HUES64 (cell line): Measurements from ENCODE around the gene ELN.

ENCODE experiments used
- H3K27ac ChIP-seq: 2 replicates; pipeline ENCODE4 v1.7.0; 2013; ENCODE audit warnings: low read depth, low read length, inconsistent platforms
- H3K27me3 ChIP-seq: 2 replicates; pipeline ENCODE4 v1.6.1; 2013; ENCODE audit warnings: mild to moderate bottlenecking, low read length; ENCODE audit not compliant: insufficient read depth
- H3K36me3 ChIP-seq: 2 replicates; pipeline ENCODE4 v1.6.1; 2013; ENCODE audit warnings: mild to moderate bottlenecking, low read length; ENCODE audit not compliant: insufficient read depth
- H3K4me1 ChIP-seq: 2 replicates; pipeline ENCODE4 v1.6.1; 2013; ENCODE audit warnings: mild to moderate bottlenecking, low read length, moderate library complexity; ENCODE audit not compliant: insufficient read depth
- H3K4me3 ChIP-seq: 2 replicates; pipeline ENCODE4 v1.5.1; 2013; ENCODE audit warnings: mild to moderate bottlenecking, low read length, moderate library complexity
- H3K9ac ChIP-seq: 2 replicates; pipeline ENCODE4 v1.6.1; 2013; ENCODE audit warnings: mild to moderate bottlenecking, low read depth, low read length
- H3K9me3 ChIP-seq: 2 replicates; pipeline ENCODE4 v1.6.1; 2013; ENCODE audit warnings: low read depth, low read length; ENCODE audit not compliant: insufficient read depth
- WGBS: fragments of 150-250, 120-280 bp; methylation state at CpG from one replicate; pipeline ENCODE4 v1.1.7; 2013; ENCODE audit warnings: missing lambda C conversion rate; 5-methylcytosine and 5-hydroxymethylcytosine counted together

ELN gene

GRCh38 chr7:74014931-74015330 is 13.0 kb upstream of the ELN start:
- Histone ChIP-seq H3K27me3 (no peaks in the 10 kb centered on the region), H3K27ac (no peak overlapping the region), H3K4me1 (no peaks in the 10 kb centered on the region), H3K4me3 (no peak overlapping the region), H3K9ac (no peak overlapping the region), H3K36me3 (no peaks in the 10 kb centered on the region), H3K9me3 (no peaks in the 10 kb centered on the region)
- WGBS: 96% methylated on average over 6 of the region's 6 CpGs

- H3K27me3 ChIP-seq: no peaks in the 10 kb centered on the region
Observed at GRCh38 chr7:74015670-74016069, 12.3 kb upstream of the ELN start.

GRCh38 chr7:74017125-74017524 is 10.8 kb upstream of the ELN start:
- no peaks in the 10 kb centered on the region for H3K36me3 ChIP-seq
- 0 out of 2 replicates have a peak, but pooled peaks cover 5% of the 10 kb centered on the region for H3K4me1 ChIP-seq
- H3K9ac ChIP-seq: no peak overlapping the region
- H3K27me3 ChIP-seq: no peaks in the 10 kb centered on the region
- 78% methylated on average over 6 of the region's 6 CpGs for WGBS
- H3K4me3 ChIP-seq: no peak overlapping the region
- no peak overlapping the region for H3K27ac ChIP-seq
- H3K9me3 ChIP-seq: no peaks in the 10 kb centered on the region

More at GRCh38 chr7:74015670-74016069, 12.3 kb upstream of the ELN start:
- 92% methylated on average over 4 of the region's 4 CpGs for WGBS
- Histone ChIP-seq H3K9me3 (no peaks in the 10 kb centered on the region), H3K4me3 (no peak overlapping the region), H3K27ac (no peak overlapping the region), H3K9ac (no peak overlapping the region), H3K4me1 (no peaks in the 10 kb centered on the region), H3K36me3 (no peaks in the 10 kb centered on the region)

DNA sequence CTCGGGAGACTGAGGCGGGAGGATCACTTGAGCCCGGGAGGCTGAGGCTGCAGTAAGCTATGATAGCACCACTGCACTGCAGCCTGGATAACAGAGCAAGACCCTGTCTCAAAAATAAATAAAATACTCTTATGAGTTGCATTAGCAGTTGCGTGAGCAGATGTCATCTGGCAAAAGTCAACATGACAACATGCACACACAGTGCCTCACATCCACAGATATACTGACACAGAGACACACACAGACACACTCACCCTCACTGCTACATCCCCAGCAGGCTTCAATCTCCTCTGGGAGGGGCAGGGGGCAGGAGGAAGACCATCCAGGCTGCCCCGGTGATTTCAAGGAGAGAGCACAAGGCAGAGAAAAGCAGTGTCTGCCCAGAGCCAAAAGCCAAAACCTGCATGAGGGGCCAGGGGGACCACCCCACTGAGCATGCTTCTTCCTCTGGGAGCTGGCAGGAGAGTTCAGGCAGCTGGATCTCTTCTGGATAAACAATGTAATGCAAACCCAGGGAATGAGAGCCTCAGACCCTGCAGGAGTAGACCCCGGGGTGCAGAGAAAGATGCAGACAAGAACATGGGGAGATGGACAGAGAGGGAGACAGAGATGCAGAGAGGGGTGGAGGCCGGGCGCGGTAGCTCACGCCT is 9.6 kb upstream of the ELN start:
- Histone ChIP-seq H3K27ac (no peak overlapping the region), H3K9me3 (no peaks in the 10 kb centered on the region), H3K27me3 (no peaks in the 10 kb centered on the region), H3K4me3 (no peak overlapping the region), H3K36me3 (no peaks in the 10 kb centered on the region), H3K4me1 (0 out of 2 replicates have a peak, but pooled peaks cover 5% of the 10 kb centered on the region), H3K9ac (no peak overlapping the region)
- 85% methylated on average over 10 of the region's 10 CpGs for WGBS

DNA sequence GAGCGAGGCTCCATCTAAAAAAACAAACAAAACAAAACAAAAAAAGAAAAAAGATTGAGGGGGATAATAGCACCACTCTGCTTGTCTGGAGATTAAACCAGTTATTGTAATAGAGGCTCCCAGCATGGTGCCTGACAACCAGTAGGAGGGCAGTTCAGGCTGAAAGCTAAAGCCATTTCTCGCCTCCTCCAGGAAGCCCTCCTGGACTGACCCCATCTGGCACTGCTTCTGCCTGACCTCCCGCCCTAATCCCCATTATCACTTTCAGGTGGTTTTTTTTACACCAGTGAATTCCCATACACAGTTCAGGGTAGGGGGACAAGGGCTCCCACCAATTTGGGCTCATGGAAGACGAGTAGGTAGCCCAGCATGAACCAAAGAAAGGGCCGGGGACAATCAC is 8.8 kb upstream of the ELN start:
- Histone ChIP-seq H3K36me3 (no peaks in the 10 kb centered on the region), H3K4me1 (0 out of 2 replicates have a peak, but pooled peaks cover 5% of the 10 kb centered on the region), H3K9ac (no peak overlapping the region), H3K9me3 (no peaks in the 10 kb centered on the region), H3K27ac (no peak overlapping the region), H3K27me3 (no peaks in the 10 kb centered on the region), H3K4me3 (no peak overlapping the region)
- 72% methylated on average over 5 of the region's 5 CpGs for WGBS

DNA sequence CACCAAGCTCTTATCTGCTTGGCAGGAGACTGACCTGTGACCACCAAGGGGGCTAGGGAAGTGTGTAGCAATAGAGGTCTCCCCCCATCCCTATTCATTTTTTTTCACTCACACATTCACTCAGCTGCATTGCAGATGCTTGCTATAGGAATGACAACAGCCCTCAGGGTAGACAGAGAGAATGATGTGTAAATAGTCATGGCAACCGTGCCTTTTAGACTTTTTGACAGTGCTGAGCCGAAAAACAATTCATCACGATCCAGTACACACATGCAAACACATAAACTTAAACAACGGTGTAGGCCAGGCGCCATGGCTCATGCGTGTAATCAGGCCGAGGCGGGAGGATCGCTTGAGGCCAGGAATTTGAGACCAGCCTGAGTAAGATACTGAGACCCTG is 7.6 kb upstream of the ELN start:
- no peak overlapping the region for H3K27ac ChIP-seq
- no peaks in the 10 kb centered on the region for H3K9me3 ChIP-seq
- no peaks in the 10 kb centered on the region for H3K36me3 ChIP-seq
- no peak overlapping the region for H3K9ac ChIP-seq
- no peaks in the 10 kb centered on the region for H3K27me3 ChIP-seq
- WGBS: 89% methylated on average over 9 of the region's 9 CpGs
- H3K4me1 ChIP-seq: 0 out of 2 replicates have a peak, but pooled peaks cover 5% of the 10 kb centered on the region
- H3K4me3 ChIP-seq: no peak overlapping the region

- no peaks in the 10 kb centered on the region for H3K9me3 ChIP-seq
- 80% methylated on average over 26 of the region's 26 CpGs for WGBS
- H3K27me3 ChIP-seq: no peaks in the 10 kb centered on the region
- no peak overlapping the region for H3K27ac ChIP-seq
- H3K4me1 ChIP-seq: peaks cover 9% of the 10 kb centered on the region; the same call in 1 of the 2 replicates
- no peak overlapping the region for H3K4me3 ChIP-seq
- H3K9ac ChIP-seq: no peak overlapping the region
- no peaks in the 10 kb centered on the region for H3K36me3 ChIP-seq
Observed at GRCh38 chr7:74021546-74022320, 6.2 kb upstream of the ELN start.

DNA sequence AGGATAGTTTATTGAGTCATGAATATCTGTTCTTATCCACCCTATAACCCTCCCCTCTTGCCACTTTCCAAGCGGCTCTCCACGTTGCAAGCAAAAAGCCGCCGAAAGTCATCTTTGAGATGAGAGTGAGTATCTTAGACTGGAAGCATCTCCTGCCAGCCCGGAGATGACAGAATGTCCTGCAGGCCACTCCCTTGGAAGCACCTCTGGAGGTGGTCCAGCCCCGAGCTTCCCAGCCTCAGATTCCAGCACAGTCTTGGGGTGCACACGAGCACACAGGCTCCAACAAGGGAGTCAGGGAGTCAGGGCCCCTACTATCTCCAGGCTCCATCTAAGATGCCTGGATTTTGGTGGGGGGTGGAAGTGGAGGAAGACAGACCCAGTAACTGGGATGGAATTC is 5.5 kb upstream of the ELN start:
- H3K27ac ChIP-seq: no peak overlapping the region
- H3K9ac ChIP-seq: no peak overlapping the region
- H3K4me3 ChIP-seq: no peak overlapping the region
- peaks cover 9% of the 10 kb centered on the region; the same call in 1 of the 2 replicates for H3K4me1 ChIP-seq
- no peaks in the 10 kb centered on the region for H3K27me3 ChIP-seq
- H3K36me3 ChIP-seq: no peaks in the 10 kb centered on the region
- WGBS: 89% methylated on average over 7 of the region's 7 CpGs
- H3K9me3 ChIP-seq: no peaks in the 10 kb centered on the region

- Histone ChIP-seq H3K9me3 (no peaks in the 10 kb centered on the region), H3K36me3 (no peaks in the 10 kb centered on the region), H3K4me1 (peaks cover 9% of the 10 kb centered on the region; the same call in 1 of the 2 replicates), H3K27ac (no peak overlapping the region), H3K27me3 (no peaks in the 10 kb centered on the region), H3K9ac (no peak overlapping the region), H3K4me3 (no peak overlapping the region)
- 41% methylated on average over 12 of the region's 12 CpGs for WGBS
Observed at GRCh38 chr7:74023092-74023536, 4.9 kb upstream of the ELN start.

- H3K9me3 ChIP-seq: no peaks in the 10 kb centered on the region
- no peaks in the 10 kb centered on the region for H3K36me3 ChIP-seq
- H3K27me3 ChIP-seq: peaks cover 4% of the 10 kb centered on the region; the same call in 1 of the 2 replicates
- no peak overlapping the region for H3K4me3 ChIP-seq
- H3K9ac ChIP-seq: no peak overlapping the region
- WGBS: 94% methylated on average over 11 of the region's 11 CpGs
- no peak overlapping the region for H3K27ac ChIP-seq
- peaks cover 9% of the 10 kb centered on the region; the same call in 1 of the 2 replicates for H3K4me1 ChIP-seq
Observed at GRCh38 chr7:74023786-74024185, 4.2 kb upstream of the ELN start.

GRCh38 chr7:74025146-74025545 is 2.8 kb upstream of the ELN start:
- peaks cover 13% of the 10 kb centered on the region for H3K4me1 ChIP-seq
- peaks cover 9% of the 10 kb centered on the region; the same call in 1 of the 2 replicates for H3K27me3 ChIP-seq
- no peak overlapping the region for H3K4me3 ChIP-seq
- H3K36me3 ChIP-seq: no peaks in the 10 kb centered on the region
- no peaks in the 10 kb centered on the region for H3K9me3 ChIP-seq
- 93% methylated on average over 8 of the region's 8 CpGs for WGBS
- no peak overlapping the region for H3K9ac ChIP-seq
- H3K27ac ChIP-seq: no peak overlapping the region
